Uterus (tissue), 4 donors: Measurements from ENCODE around the gene FAM222B. TPM values are rescaled to one million over a fixed set of nuclear protein-coding genes. Genes with fewer than 3 reads are reported as not detected.
"Not testable (repeated sequence)": the region's sequence is repeated elsewhere in the genome, so short reads cannot be mapped to it uniquely, and the experiment has no call there.

ENCODE experiments used
- DNase-seq, 2 donors: peaks; one replicate each; pipeline ENCODE4 v3.0.0-alpha.2; 2019 to 2020
- H3K27ac ChIP-seq, 2 donors: fragments of 200-600 bp; sonication (generic); 1 replicate in 1 of 2; 2 replicates in 1 of 2; pipeline ENCODE4 v1.5.1; 2016 to 2018
- H3K27me3 ChIP-seq, 2 donors: fragments of 200-600 bp; sonication (generic); one replicate each; pipeline ENCODE4 v1.5.1; 2018 to 2019; ENCODE audit warnings: control low read depth in 1 of 2
- H3K36me3 ChIP-seq, 2 donors: fragments of 200-600 bp; sonication (generic); one replicate each; pipeline ENCODE4 v1.5.1; 2019; ENCODE audit warnings: control low read depth in 1 of 2
- H3K4me1 ChIP-seq, 2 donors: fragments of 200-600 bp; sonication (generic); one replicate each; pipeline ENCODE4 v1.5.1; 2018 to 2019; ENCODE audit warnings: control low read depth in 1 of 2
- H3K4me3 ChIP-seq, 2 donors: fragments of 200-600 bp; sonication (generic); 1 replicate in 1 of 2; 2 replicates in 1 of 2; pipeline ENCODE4 v1.5.1; 2018 to 2019; ENCODE audit warnings: mild to moderate bottlenecking in 1 of 2
- H3K9me3 ChIP-seq, 2 donors: fragments of 200-600 bp; sonication (generic); one replicate each; pipeline ENCODE4 v1.5.1; 2019; ENCODE audit warnings: control low read depth in 1 of 2
- CTCF ChIP-seq, 4 experiments: fragments of 200-600 bp in 2 of 4; fragments of 450-650 bp in 2 of 4; sonication (generic) in 2 of 4; IDR thresholded peaks; one replicate each; pipeline ENCODE4 v1.5.1; 2016 to 2019; ENCODE audit warnings: antibody characterized with exemption in 4 of 4, mild to moderate bottlenecking in 2 of 4, moderate library complexity in 1 of 4
- POLR2A ChIP-seq, 2 donors: fragments of 450-650 bp; IDR thresholded peaks; one replicate each; pipeline ENCODE4 v1.6.1; 2016; ENCODE audit warnings: antibody characterized with exemption in 2 of 2, mild to moderate bottlenecking in 1 of 2, moderate library complexity in 1 of 2
- intact Hi-C: fragments of 100-400 bp; cut with DNase I; formaldehyde crosslinking; loops from one replicate; pipeline ENCODE4 v1.15.1; 2023; ENCODE audit warnings: low total_unique reads
- total RNA-seq, 4 donors: library from RNA; depleted of rRNA in 3 of 4; stranded (reverse); fragments of >200 nt in 3 of 4; gene quantifications; one replicate each; pipeline versions ENCODE4 v1.1.0 to v1.2.4, GENCODE V29; 2014 to 2023
- donor health status: DM: yes; HTN: yes; CAD: no.

FAM222B gene
- total RNA-seq, 4 donors from 2014 or later, result 2.4 to 24.3 (median 4.2) TPM

DNA sequence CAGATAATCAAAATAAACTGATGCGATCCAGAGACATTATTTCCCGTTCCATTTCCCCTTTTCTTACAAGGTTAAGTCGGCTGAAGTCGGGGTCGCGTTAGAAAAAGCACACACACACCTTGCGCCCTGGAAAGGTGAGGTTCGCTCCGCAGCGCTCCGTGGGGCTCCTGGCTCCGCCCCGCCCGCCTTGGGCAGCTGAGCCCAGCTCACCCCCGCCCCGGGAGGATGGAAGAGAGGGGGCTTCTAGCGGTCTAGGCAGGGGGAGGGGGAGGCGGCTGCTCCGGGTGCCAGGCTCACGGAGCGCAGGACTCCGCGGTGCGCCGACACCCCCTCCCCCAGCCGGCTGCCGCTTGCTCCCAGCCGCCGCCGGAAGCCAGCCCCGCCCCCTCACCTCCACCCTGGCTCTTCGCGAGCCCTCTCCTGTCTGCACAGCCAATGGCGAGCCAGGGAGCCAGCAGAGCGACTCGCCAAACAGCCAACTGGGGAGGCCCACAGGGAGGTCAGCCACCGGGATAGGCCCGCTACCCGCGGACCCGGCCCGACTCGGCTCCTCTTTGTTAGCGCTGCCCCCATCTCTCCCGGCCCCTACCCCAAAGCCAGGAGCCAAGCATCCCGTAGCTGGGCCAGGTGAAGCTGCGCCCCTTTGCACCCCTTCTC lies 30.4 kb downstream of the FAM222B start:
- DNase-seq, result peak; percentile 95 to 96
- no peaks in the 10 kb centered on the region for H3K27me3 ChIP-seq
- peaks cover 0 to 3% of the 10 kb centered on the region in 2 donors for H3K4me1 ChIP-seq
- H3K4me3 ChIP-seq, result peak overlapping the region; percentile 86 to 92
- no peaks in the 10 kb centered on the region for H3K9me3 ChIP-seq
- peak overlapping the region; percentile 90 to 94 for H3K27ac ChIP-seq
- intact Hi-C loops, result no loop called here
- no peak for TF ChIP-seq CTCF (IDR thresholded peaks at IDR 0.05)
- TF ChIP-seq POLR2A (IDR thresholded peaks at IDR 0.05), result peak in 1 of 2 donors; percentile 48
- no peaks in the 10 kb centered on the region for H3K36me3 ChIP-seq

GRCh38 chr17:28811651-28812090 lies 30.9 kb downstream of the FAM222B start:
- intact Hi-C loops, result no loop called here
- Histone ChIP-seq H3K27me3 (no peaks in the 10 kb centered on the region), H3K36me3 (no peaks in the 10 kb centered on the region), H3K27ac (peak overlapping the region; percentile 90 to 94), H3K4me1 (peaks cover 0 to 5% of the 10 kb centered on the region in 2 donors), H3K4me3 (peak overlapping the region; percentile 86 to 92), H3K9me3 (no peaks in the 10 kb centered on the region)
- no peak for TF ChIP-seq CTCF (IDR thresholded peaks at IDR 0.05)
- TF ChIP-seq POLR2A (IDR thresholded peaks at IDR 0.05), result no peak
- DNase-seq, result no peak

GRCh38 chr17:28810437-28810836 lies 32.2 kb downstream of the FAM222B start:
- intact Hi-C loops, result no loop called here
- no peak overlapping the region for H3K27ac ChIP-seq

DNA sequence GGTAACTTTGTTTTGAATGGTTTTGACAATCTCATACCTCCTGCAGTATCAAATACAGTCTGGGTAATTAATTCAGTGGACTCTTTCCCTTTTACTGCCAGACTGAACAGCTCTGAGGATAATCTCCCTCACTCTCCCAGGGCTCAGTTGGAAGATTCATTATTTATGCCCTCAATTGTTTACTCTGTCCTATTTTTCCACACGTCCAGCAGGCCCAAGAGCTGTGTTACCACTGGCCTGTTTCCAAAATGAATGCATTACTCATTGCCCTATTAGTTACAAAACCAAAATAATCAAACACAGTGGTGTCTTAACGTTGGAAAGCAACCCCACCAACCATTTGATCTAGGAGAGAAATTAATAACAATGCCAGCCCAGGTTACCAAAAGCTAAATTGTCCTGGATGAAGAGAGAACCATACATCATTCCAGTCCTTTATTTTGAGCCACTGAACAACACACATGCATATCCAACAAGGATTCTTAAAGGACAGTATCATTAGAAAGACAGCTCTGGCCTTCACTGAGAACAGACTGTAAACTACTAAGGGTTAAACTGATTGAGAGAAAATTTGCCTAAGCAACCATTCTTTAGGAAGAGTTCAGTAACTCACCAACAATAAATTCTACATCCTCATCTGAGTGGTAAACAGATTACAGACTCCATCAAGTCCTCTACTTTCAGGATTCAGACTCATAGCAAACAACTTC lies 34.5 kb downstream of the FAM222B start:
- no peaks in the 10 kb centered on the region for H3K9me3 ChIP-seq
- H3K36me3 ChIP-seq, result no peaks in the 10 kb centered on the region
- H3K4me3 ChIP-seq, result no peak overlapping the region
- TF ChIP-seq POLR2A (IDR thresholded peaks at IDR 0.05), result no peak
- no peak for TF ChIP-seq CTCF (IDR thresholded peaks at IDR 0.05)
- peaks cover 0 to 5% of the 10 kb centered on the region in 2 donors for H3K4me1 ChIP-seq
- DNase-seq, result peak in 1 of 2 donors; percentile 38
- intact Hi-C loops, result no loop called here
- H3K27ac ChIP-seq, result peak overlapping the region; percentile 77 to 84
- no peaks in the 10 kb centered on the region for H3K27me3 ChIP-seq

More at GRCh38 chr17:28810437-28810836, 32.2 kb downstream of the FAM222B start:
- TF ChIP-seq CTCF (IDR thresholded peaks at IDR 0.05) (no peak), POLR2A (IDR thresholded peaks at IDR 0.05) (no peak)
- Histone ChIP-seq H3K9me3 (no peaks in the 10 kb centered on the region), H3K27me3 (no peaks in the 10 kb centered on the region), H3K4me3 (no peak overlapping the region), H3K36me3 (no peaks in the 10 kb centered on the region), H3K4me1 (peaks cover 0 to 5% of the 10 kb centered on the region in 2 donors)
- DNase-seq, result no peak

DNA sequence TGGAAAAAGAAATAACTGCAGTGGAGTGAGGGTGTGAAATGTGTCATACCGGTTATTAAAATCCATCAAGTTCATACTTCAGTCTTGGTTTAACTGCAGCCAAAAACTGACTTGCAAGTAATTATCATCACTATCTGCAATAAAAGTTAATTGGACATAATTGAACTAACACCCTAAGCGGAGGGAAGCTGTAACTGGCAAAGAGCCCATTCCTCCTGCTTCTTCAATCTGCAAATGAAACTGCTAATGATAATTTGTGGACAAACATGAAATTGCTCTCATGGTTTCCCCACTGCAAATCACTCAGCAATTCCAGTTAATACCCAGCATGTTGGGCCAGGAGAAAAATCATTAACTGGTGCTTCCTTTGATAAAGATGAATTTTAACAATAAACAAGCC lies 46.5 kb downstream of the FAM222B start:
- DNase-seq, result no peak
- H3K9me3 ChIP-seq, result no peaks in the 10 kb centered on the region
- intact Hi-C loops, result no loop called here
- no peaks in the 10 kb centered on the region for H3K27me3 ChIP-seq
- no peak for TF ChIP-seq POLR2A (IDR thresholded peaks at IDR 0.05)
- TF ChIP-seq CTCF (IDR thresholded peaks at IDR 0.05), result no peak
- no peak overlapping the region for H3K4me3 ChIP-seq
- no peaks in the 10 kb centered on the region for H3K4me1 ChIP-seq
- H3K36me3 ChIP-seq, result no peaks in the 10 kb centered on the region
- H3K27ac ChIP-seq, result no peak overlapping the region

DNA sequence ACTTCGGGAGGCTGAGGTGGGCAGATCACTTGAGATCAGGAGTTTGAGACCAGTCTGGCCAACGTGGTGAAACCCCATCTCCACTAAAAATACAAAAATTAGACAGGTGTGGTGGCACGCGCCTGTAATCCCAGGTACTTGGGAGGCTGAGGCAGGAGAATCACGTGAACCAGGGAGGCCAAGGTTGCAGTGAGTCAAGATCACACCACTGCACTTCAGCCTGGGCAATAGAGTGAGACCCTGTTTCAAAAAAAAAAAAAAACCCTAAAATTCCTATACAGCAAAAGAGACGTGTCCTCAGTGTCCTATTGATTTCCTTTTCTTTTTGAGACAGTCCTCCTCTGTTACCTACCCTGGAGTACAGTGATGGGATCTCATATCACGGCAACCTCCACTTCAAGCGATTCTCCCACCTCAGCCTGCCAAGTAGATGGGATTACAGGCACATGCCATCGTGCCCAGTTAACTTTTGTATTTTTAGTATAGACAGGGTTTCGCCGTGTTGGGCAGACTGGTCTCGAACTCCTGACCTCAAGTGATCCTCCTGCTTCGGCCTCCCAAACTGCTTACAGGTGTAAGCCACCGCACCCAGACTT lies 47.6 kb downstream of the FAM222B start:
- DNase-seq, intact Hi-C loops, H3K36me3 ChIP-seq, H3K27ac ChIP-seq, H3K4me3 ChIP-seq, H3K27me3 ChIP-seq, H3K4me1 ChIP-seq, H3K9me3 ChIP-seq: not testable (repeated sequence)
